Endothelial cell of umbilical vein (primary cell): Measurements from ENCODE around the gene ILRUN. TPM values are rescaled to one million over a fixed set of nuclear protein-coding genes. Genes with fewer than 3 reads are reported as not detected.
"Not testable (repeated sequence)": the region's sequence is repeated elsewhere in the genome, so short reads cannot be mapped to it uniquely, and the experiment has no call there.

ENCODE experiments used
- BruUV-seq: library from RNA; stranded (reverse); fragments of 400-500 nt; replicated peaks from 2 replicates; lab custom pipeline; 2021; lab: Mats Ljungman, UMichigan
- CTCF ChIA-PET: fragments of 300-600, 350-600 bp; sonication (Branson Sonifier 250); formaldehyde crosslinking; loops from one replicate; lab custom pipeline; 2021; ENCODE audit warnings: antibody characterized with exemption, inconsistent platforms; lab: Charles Lee
- POLR2A ChIA-PET: fragments of 300-600, 350-600 bp; sonication (Branson Sonifier 250); formaldehyde crosslinking; loops from one replicate; lab custom pipeline; 2021; ENCODE audit warnings: antibody characterized with exemption, inconsistent platforms; lab: Charles Lee
- DNase-seq: peaks from one replicate; pipeline ENCODE4 v3.0.0-alpha.2; 2011; ENCODE audit warnings: low read depth, low spot score
- FAIRE-seq: peaks from 2 replicates; lab custom pipeline; 2011; peaks lifted over from hg19 to GRCh38; lab: Jason Lieb, UNC
- H2AFZ ChIP-seq: 2 replicates; pipeline ENCODE4 v1.6.0; 2012; ENCODE audit warnings: low read depth, low read length, control low read depth, inconsistent platforms
- H3K27ac ChIP-seq: 2 replicates; pipeline ENCODE4 v1.5.1; 2011; ENCODE audit warnings: low read depth, mild to moderate bottlenecking, control low read depth, low read length, moderate library complexity; ENCODE audit not compliant: insufficient read depth
- H3K27me3 ChIP-seq, 2 experiments: 2 replicates each; pipeline versions ENCODE4 v1.6.0 to v1.6.1; 2011; ENCODE audit warnings: low read length in 2 of 2, mixed read lengths in 1 of 2; ENCODE audit not compliant: control insufficient read depth in 2 of 2, insufficient read depth in 2 of 2
- H3K36me3 ChIP-seq, 2 experiments: 2 replicates in 1 of 2; 3 replicates in 1 of 2; pipeline ENCODE4 v1.5.1; 2011; ENCODE audit warnings: low read length in 2 of 2, mild to moderate bottlenecking in 1 of 2, moderate library complexity in 1 of 2; ENCODE audit not compliant: control insufficient read depth in 2 of 2, insufficient read depth in 2 of 2; ENCODE audit errors: extremely low read depth in 1 of 2
- H3K4me1 ChIP-seq: 3 replicates; pipeline ENCODE4 v1.5.1; 2011; ENCODE audit warnings: mild to moderate bottlenecking, low read length; ENCODE audit not compliant: control insufficient read depth, insufficient read depth; ENCODE audit errors: extremely low read depth
- H3K4me2 ChIP-seq: 2 replicates; pipeline ENCODE4 v1.6.1; 2011; ENCODE audit warnings: low read length, control low read depth, mixed read lengths; ENCODE audit not compliant: insufficient read depth
- H3K4me3 ChIP-seq, 3 experiments: fragments of 200-600 bp in 1 of 3; sonication (generic), shearing (Covaris generic) in 1 of 3; replicated peaks in 1 of 3; 2 replicates each; pipeline ENCODE4 v1.5.1; 2011 to 2016; ENCODE audit warnings: control low read depth in 3 of 3, low read length in 3 of 3, mild to moderate bottlenecking in 2 of 3, inconsistent platforms in 1 of 3, low read depth in 1 of 3, moderate library complexity in 1 of 3; ENCODE audit not compliant: insufficient read depth in 1 of 3
- H3K79me2 ChIP-seq: 2 replicates; pipeline ENCODE4 v1.6.0; 2012; ENCODE audit warnings: low read length, inconsistent platforms; ENCODE audit not compliant: control insufficient read depth, insufficient read depth
- H3K9ac ChIP-seq: replicated peaks from 2 replicates; pipeline ENCODE3; 2011; ENCODE audit warnings: low read length, control low read depth; ENCODE audit not compliant: insufficient read depth; ENCODE audit errors: extremely low read depth
- H3K9me1 ChIP-seq: replicated peaks from 3 replicates; pipeline ENCODE4 v1.6.0; 2011; ENCODE audit warnings: mild to moderate bottlenecking, low read length; ENCODE audit not compliant: control insufficient read depth, insufficient read depth; ENCODE audit errors: extremely low read depth
- H3K9me3 ChIP-seq: replicated peaks from 2 replicates; pipeline ENCODE4 v1.5.1; 2012; ENCODE audit warnings: low read length, inconsistent platforms; ENCODE audit not compliant: control insufficient read depth, insufficient read depth
- H4K20me1 ChIP-seq: replicated peaks from 2 replicates; pipeline ENCODE3; 2011; ENCODE audit warnings: mild to moderate bottlenecking, low read length; ENCODE audit not compliant: control insufficient read depth, insufficient read depth; ENCODE audit errors: extremely low read depth
- EZH2 ChIP-seq: IDR thresholded peaks from 2 replicates; pipeline ENCODE4 v1.6.1; 2012; ENCODE audit warnings: borderline replicate concordance, low read depth, mild to moderate bottlenecking, moderate library complexity, low read length, inconsistent platforms; ENCODE audit not compliant: severe bottlenecking
- FOS ChIP-seq: IDR thresholded peaks from 2 replicates; pipeline ENCODE4 v1.6.1; 2011; ENCODE audit warnings: mild to moderate bottlenecking, low read length, moderate library complexity, borderline replicate concordance; ENCODE audit not compliant: insufficient read depth
- GATA2 ChIP-seq: IDR thresholded peaks from 2 replicates; pipeline ENCODE4 v1.7.0; 2011; ENCODE audit warnings: low read depth, mild to moderate bottlenecking, moderate library complexity, mixed read lengths, low read length; ENCODE audit not compliant: insufficient read length, insufficient read depth
- JUN ChIP-seq: IDR thresholded peaks from 2 replicates; pipeline ENCODE4 v1.6.1; 2011; ENCODE audit warnings: borderline replicate concordance, low read depth; ENCODE audit not compliant: insufficient read length, insufficient read depth
- MYC ChIP-seq: IDR thresholded peaks from one replicate; pipeline ENCODE4 v1.6.1; 2011; ENCODE audit warnings: mild to moderate bottlenecking, low read depth, low read length
- POLR2A ChIP-seq: IDR thresholded peaks from 2 replicates; pipeline ENCODE4 v1.6.1; 2012; ENCODE audit warnings: low read depth, mild to moderate bottlenecking, control low read depth, low read length
- POLR2AphosphoS5 ChIP-seq: IDR thresholded peaks from 2 replicates; pipeline ENCODE4 v1.6.1; 2012; ENCODE audit warnings: low read depth, mild to moderate bottlenecking, control low read depth, low read length, moderate library complexity; ENCODE audit not compliant: insufficient read depth
- dilution Hi-C: fragments of 300-500 bp; cut with MboI; formaldehyde crosslinking; loops from one replicate; pipeline ENCODE4 v1.15.0; 2019; ENCODE audit warnings: low sequenced_read_pairs; ENCODE audit not compliant: extremely low pct_ligation_motif_present
- intact Hi-C: fragments of 100-400 bp; cut with micrococcal nuclease; formaldehyde crosslinking; loops from one replicate; pipeline ENCODE4 v1.10.0; 2022
- polyA plus RNA-seq, 4 experiments: library from polyadenylated mRNA; depleted of rRNA in 3 of 4; stranded (reverse) in 3 of 4; unstranded in 1 of 4; fragments of >200 nt; gene quantifications; 2 replicates each; pipeline versions ENCODE4 v1.2.1 to v1.2.3, GENCODE V29; 2011 to 2012; ENCODE audit warnings: missing spikeins in 1 of 4
- total RNA-seq: library from RNA; stranded (reverse); gene quantifications from 2 replicates; pipeline ENCODE4 v1.2.3, GENCODE V29; 2021
- TF ChIP-seq, protein P1 (sequence below), 2 donors: IDR thresholded peaks; 1 replicate in 1 of 2; 2 replicates in 1 of 2; pipeline ENCODE4 v1.5.1; 2011; ENCODE audit warnings: low read length in 2 of 2, mild to moderate bottlenecking in 2 of 2, moderate library complexity in 2 of 2, control low read depth in 1 of 2, inconsistent platforms in 1 of 2, low read depth in 1 of 2; ENCODE audit not compliant: insufficient read depth in 1 of 2; ENCODE audit errors: extremely low read depth in 1 of 2
- TF ChIP-seq, protein P2 (sequence below): IDR thresholded peaks from 2 replicates; pipeline ENCODE4 v1.6.1; 2011; ENCODE audit not compliant: insufficient read depth, insufficient read length

The ILRUN gene
- total and polyA plus RNA-seq, 2 donors (not counting 3 experiments of a cell fraction or from before 2014, with no cell fraction given) = 30.5 to 48.9 TPM

DNA sequence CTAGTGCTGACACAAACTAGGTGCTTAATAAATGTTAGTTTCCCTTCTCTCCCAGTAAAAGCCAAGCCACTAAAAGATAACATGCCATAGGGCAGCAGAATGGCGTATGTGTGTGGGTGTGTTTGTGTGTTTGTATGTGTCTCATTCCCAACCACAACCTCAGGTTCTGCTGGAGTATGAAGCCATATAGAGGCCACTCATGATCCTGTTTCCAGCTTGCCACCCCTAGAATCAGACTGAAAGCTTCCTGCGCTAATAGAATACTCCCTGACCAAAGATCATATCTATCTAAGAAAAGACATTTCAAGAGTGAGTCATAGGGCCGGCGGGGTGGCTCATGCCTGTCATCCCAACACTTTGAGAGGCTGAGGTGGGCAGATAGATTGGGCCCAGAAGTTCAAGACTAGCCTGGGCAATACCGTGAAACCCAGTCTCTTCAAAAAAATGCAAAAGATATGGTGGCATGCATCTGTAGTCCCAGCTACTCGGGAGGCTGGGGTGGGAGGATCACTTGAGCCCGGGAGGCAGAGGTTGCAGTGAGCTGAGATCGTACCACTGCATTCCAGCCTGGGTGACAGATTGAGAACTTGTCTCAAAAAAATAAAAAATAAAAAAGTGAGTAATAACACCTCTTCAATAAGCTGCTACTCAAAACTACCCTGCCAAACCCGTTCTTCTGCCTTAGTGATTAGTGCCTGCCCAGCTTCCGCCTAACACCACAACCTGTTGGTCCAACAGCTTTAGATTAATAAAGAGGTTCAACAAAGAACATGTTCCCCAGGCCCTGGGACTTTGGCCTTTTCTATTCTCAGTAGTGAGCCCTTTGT, 48.9 kb upstream of the ILRUN start:
- intact Hi-C loops (no loop called here), dilution Hi-C loops (no loop called here)
- Histone ChIP-seq H3K4me2 (no peak overlapping the region), H3K27ac (no peak overlapping the region), H3K79me2 (no peaks in the 10 kb centered on the region), H3K9ac (no peak overlapping the region), H4K20me1 (no peaks in the 10 kb centered on the region), H3K4me1 (no peaks in the 10 kb centered on the region), H3K36me3 (no peaks in the 10 kb centered on the region), H3K9me1 (no peaks in the 10 kb centered on the region), H3K9me3 (no peaks in the 10 kb centered on the region), H3K27me3 (peaks cover 0 to 5% of the 10 kb centered on the region in 2 experiments), H2AFZ (no peak overlapping the region), H3K4me3 (no peak overlapping the region)
- DNase-seq (no peak), FAIRE-seq (no peak)
- TF ChIP-seq FOS = no peak
- TF ChIP-seq GATA2 = no peak
- TF ChIP-seq POLR2A = no peak
- no peak for TF ChIP-seq POLR2AphosphoS5
- no peak for TF ChIP-seq MYC
- TF ChIP-seq, protein P1, sequence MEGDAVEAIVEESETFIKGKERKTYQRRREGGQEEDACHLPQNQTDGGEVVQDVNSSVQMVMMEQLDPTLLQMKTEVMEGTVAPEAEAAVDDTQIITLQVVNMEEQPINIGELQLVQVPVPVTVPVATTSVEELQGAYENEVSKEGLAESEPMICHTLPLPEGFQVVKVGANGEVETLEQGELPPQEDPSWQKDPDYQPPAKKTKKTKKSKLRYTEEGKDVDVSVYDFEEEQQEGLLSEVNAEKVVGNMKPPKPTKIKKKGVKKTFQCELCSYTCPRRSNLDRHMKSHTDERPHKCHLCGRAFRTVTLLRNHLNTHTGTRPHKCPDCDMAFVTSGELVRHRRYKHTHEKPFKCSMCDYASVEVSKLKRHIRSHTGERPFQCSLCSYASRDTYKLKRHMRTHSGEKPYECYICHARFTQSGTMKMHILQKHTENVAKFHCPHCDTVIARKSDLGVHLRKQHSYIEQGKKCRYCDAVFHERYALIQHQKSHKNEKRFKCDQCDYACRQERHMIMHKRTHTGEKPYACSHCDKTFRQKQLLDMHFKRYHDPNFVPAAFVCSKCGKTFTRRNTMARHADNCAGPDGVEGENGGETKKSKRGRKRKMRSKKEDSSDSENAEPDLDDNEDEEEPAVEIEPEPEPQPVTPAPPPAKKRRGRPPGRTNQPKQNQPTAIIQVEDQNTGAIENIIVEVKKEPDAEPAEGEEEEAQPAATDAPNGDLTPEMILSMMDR (IDR thresholded peaks at IDR 0.05; ENCODE audit: extremely low read depth in 1 of 2, insufficient read depth in 1 of 2, low read depth in 1 of 2, low read length in 2 of 2) = no peak
- TF ChIP-seq EZH2 = no peak
- TF ChIP-seq JUN = no peak
- TF ChIP-seq, protein P2, sequence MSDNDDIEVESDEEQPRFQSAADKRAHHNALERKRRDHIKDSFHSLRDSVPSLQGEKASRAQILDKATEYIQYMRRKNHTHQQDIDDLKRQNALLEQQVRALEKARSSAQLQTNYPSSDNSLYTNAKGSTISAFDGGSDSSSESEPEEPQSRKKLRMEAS = no peak
- ChIA-PET POLR2A (no interaction called here), CTCF (interaction anchor here (0.6 to 1.5 kb wide), 3 partner anchors 9 to 394 kb away, joined by 3 to 4 read pairs (median 3); no protein-coding TSS in a partner anchor)
- BruUV-seq = no TSS peak

DNA sequence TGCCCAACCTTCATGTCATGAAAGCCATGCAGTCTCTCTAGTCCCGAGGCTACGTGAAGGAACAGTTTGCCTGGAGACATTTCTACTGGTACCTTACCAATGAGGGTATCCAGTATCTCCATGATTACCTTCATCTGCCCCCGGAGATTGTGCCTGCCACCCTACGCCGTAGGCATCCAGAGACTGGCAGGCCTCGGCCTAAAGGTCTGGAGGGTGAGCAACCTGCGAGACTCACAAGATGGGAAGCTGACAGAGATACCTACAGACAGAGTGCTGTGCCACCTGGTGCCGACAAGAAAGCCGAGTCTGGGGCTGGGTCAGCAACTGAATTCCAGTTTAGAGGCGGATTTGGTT, 47.7 kb upstream of the ILRUN start:
- H3K9me1 ChIP-seq, intact Hi-C loops, H3K4me1 ChIP-seq, FAIRE-seq, H3K36me3 ChIP-seq, H4K20me1 ChIP-seq, H2AFZ ChIP-seq, H3K9me3 ChIP-seq, BruUV-seq, H3K27ac ChIP-seq, H3K79me2 ChIP-seq, POLR2A ChIA-PET, dilution Hi-C loops, H3K9ac ChIP-seq, DNase-seq, H3K4me3 ChIP-seq, H3K4me2 ChIP-seq, H3K27me3 ChIP-seq: not testable (repeated sequence)
- CTCF ChIA-PET = interaction anchor here (0.9 kb wide), 1 partner anchor 13 kb away, joined by 4 read pairs; no protein-coding TSS in a partner anchor
